Stomach (tissue), 9 donors: ENCODE data around the gene CUEDC1. TPM values are rescaled to one million over a fixed set of nuclear protein-coding genes. Genes with fewer than 3 reads are reported as not detected.

Source experiments
- DNase-seq, 2 donors: peaks; one replicate each; pipeline versions ENCODE4 v3.0.0 to v3.0.0-alpha.2; 2013 to 2019
- H3K27ac ChIP-seq, 5 donors: fragments of 200-600 bp in 4 of 5; sonication (generic) in 4 of 5; one replicate each; pipeline ENCODE4 v1.5.1; 2013 to 2019; ENCODE audit warnings: mild to moderate bottlenecking in 1 of 5, moderate library complexity in 1 of 5
- H3K27me3 ChIP-seq, 3 donors: fragments of 200-600 bp; sonication (generic); one replicate each; pipeline ENCODE4 v1.5.1; 2017 to 2019; ENCODE audit warnings: mixed run types in 1 of 3
- H3K36me3 ChIP-seq, 4 donors: fragments of 200-600 bp; sonication (generic); 1 replicate in 3 of 4; 2 replicates in 1 of 4; pipeline ENCODE4 v1.5.1; 2016 to 2019
- H3K4me1 ChIP-seq, 4 donors: fragments of 200-600 bp; sonication (generic); one replicate each; pipeline ENCODE4 v1.5.1; 2016 to 2019
- H3K4me3 ChIP-seq, 4 donors: fragments of 200-600 bp; sonication (generic) in 3 of 4; one replicate each; pipeline ENCODE4 v1.5.1; 2016 to 2019; ENCODE audit warnings: mild to moderate bottlenecking in 1 of 4
- H3K9me3 ChIP-seq, 4 donors: fragments of 200-600 bp; sonication (generic); one replicate each; pipeline ENCODE4 v1.5.1; 2016 to 2019
- EP300 ChIP-seq: sonication (generic); formaldehyde crosslinking; IDR thresholded peaks from one replicate; pipeline ENCODE4 v1.6.1; 2017; ENCODE audit warnings: antibody characterized with exemption
- POLR2A ChIP-seq, 4 donors: fragments of 450-650 bp; IDR thresholded peaks; one replicate each; pipeline ENCODE4 v1.6.1; 2016; ENCODE audit warnings: antibody characterized with exemption in 4 of 4, control low read depth in 2 of 4, mild to moderate bottlenecking in 1 of 4, moderate library complexity in 1 of 4
- POLR2AphosphoS5 ChIP-seq, 3 donors: sonication (generic); formaldehyde crosslinking; IDR thresholded peaks; one replicate each; pipeline ENCODE4 v1.6.1; 2016; ENCODE audit warnings: antibody characterized with exemption in 3 of 3
- WGBS, 5 donors: extraction: QIAGEN DNeasy Blood & Tissue Kit in 3 of 5; methylation state at CpG; one replicate each; pipeline versions ENCODE4 v1.1.5 to v1.1.7; 2013 to 2018; 5-methylcytosine and 5-hydroxymethylcytosine counted together
- intact Hi-C: fragments of 100-400 bp; cut with DNase I; formaldehyde crosslinking; loops from one replicate; pipeline ENCODE4 v1.15.1; 2023; ENCODE audit warnings: low total_unique reads
- polyA plus RNA-seq, 3 donors: library from polyadenylated mRNA; stranded (reverse); fragments of 200-250 nt; gene quantifications; one replicate each; pipeline ENCODE4 v1.2.3, GENCODE V29; 2013
- total RNA-seq, 5 donors: library from RNA; depleted of rRNA; stranded (reverse); fragments of >200 nt; gene quantifications; one replicate each; pipeline versions ENCODE4 v1.1.0 to v1.2.3, GENCODE V29; 2014 to 2016
- TF ChIP-seq, protein P1 (sequence below), 7 experiments: fragments of 450-650 bp in 4 of 7; fragments of 200-600 bp in 3 of 7; sonication (generic) in 3 of 7; IDR thresholded peaks; one replicate each; pipeline ENCODE4 v1.5.1; 2016 to 2019; ENCODE audit warnings: antibody characterized with exemption in 7 of 7, control low read depth in 2 of 7, mild to moderate bottlenecking in 1 of 7
- donor health status: healthy with polysubstance abuse.
- donor health status: Bipolar disorder and iron deficiency.
- donor health status: healthy.

CUEDC1 gene
- total and polyA plus RNA-seq, 8 donors: 10.5 to 111 (median 21.7) TPM

DNA sequence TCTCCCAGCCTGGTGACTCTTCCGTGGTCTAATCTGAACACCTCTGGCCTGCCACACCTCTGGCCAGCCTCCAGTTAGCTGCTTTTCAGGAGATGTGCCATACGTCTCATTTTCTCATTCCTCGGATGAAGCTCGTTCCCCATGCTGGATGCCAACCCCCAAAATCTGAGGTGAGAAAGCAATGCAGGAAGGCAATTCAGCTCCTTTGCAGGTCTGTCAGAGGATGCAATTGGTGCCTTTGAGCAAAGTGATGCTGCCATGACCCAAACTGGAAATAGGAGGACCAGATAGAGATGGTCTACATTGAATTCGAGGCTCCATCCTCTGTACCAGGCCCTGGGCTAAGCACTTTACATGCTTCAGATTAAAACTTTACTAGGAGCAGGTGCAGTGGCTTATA is 11.0 kb upstream of the CUEDC1 start:
- no peaks in the 10 kb centered on the region for H3K4me1 ChIP-seq
- intact Hi-C loops: no loop called here
- WGBS, 5 donors: 74 to 96% (median 86%) methylated on average over 5 of the region's 5 CpGs

DNA sequence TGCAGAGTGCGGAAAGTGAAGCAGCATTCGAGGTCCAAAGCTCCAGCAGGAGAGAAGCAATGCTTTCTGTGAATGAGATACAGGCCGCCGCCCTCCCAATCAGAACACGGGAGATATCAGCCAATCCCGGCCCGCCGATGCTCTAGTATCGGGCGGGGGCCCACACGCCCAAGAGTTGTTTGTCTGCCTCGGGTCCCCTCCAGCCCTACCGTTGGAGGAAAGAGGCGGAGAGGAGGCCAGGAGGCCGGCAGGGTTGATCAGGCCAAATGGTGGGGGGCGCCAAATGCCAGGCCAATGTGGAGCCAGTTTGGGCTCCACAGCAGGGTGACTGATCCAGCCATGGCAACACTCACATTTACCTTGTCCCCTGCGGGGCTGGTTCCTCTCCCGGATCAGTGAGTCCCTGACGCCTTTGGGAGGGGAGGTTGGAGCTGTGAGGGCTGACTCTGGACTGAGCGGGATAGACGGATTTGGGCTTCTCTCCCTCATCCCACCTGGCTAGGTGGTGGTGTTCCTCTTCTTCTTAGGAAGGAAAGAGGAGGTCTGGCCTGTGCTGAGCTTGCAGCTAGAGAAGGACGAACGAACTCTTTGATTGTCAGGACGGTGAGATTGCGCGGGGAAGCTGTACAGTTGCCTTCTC is 10.4 kb upstream of the CUEDC1 start:
- Histone ChIP-seq H3K27ac (no peak overlapping the region), H3K27me3 (no peaks in the 10 kb centered on the region), H3K36me3 (no peaks in the 10 kb centered on the region), H3K4me1 (peaks cover 0 to 3% (median 0%) of the 10 kb centered on the region in 4 donors), H3K4me3 (no peak overlapping the region), H3K9me3 (no peaks in the 10 kb centered on the region)
- WGBS, 5 donors: 79 to 85% (median 84%) methylated on average over 21 to 26 of the region's 26 CpGs
- TF ChIP-seq EP300 (no peak), POLR2AphosphoS5 (IDR thresholded peaks at IDR 0.05) (no peak), POLR2A (IDR thresholded peaks at IDR 0.05) (no peak)
- TF ChIP-seq, protein P1, sequence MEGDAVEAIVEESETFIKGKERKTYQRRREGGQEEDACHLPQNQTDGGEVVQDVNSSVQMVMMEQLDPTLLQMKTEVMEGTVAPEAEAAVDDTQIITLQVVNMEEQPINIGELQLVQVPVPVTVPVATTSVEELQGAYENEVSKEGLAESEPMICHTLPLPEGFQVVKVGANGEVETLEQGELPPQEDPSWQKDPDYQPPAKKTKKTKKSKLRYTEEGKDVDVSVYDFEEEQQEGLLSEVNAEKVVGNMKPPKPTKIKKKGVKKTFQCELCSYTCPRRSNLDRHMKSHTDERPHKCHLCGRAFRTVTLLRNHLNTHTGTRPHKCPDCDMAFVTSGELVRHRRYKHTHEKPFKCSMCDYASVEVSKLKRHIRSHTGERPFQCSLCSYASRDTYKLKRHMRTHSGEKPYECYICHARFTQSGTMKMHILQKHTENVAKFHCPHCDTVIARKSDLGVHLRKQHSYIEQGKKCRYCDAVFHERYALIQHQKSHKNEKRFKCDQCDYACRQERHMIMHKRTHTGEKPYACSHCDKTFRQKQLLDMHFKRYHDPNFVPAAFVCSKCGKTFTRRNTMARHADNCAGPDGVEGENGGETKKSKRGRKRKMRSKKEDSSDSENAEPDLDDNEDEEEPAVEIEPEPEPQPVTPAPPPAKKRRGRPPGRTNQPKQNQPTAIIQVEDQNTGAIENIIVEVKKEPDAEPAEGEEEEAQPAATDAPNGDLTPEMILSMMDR (IDR thresholded peaks at IDR 0.05): no peak
- DNase-seq: no peak
- intact Hi-C loops: no loop called here

More for the DNA sequence above, 11.0 kb upstream of the CUEDC1 start:
- no peaks in the 10 kb centered on the region for H3K27me3 ChIP-seq
- no peak for DNase-seq
- no peak overlapping the region for H3K27ac ChIP-seq
- TF ChIP-seq EP300 (no peak), POLR2AphosphoS5 (IDR thresholded peaks at IDR 0.05) (no peak), POLR2A (IDR thresholded peaks at IDR 0.05) (no peak)
- TF ChIP-seq, protein P1 (IDR thresholded peaks at IDR 0.05): no peak
- no peaks in the 10 kb centered on the region for H3K36me3 ChIP-seq
- H3K9me3 ChIP-seq: no peaks in the 10 kb centered on the region
- no peak overlapping the region for H3K4me3 ChIP-seq

DNA sequence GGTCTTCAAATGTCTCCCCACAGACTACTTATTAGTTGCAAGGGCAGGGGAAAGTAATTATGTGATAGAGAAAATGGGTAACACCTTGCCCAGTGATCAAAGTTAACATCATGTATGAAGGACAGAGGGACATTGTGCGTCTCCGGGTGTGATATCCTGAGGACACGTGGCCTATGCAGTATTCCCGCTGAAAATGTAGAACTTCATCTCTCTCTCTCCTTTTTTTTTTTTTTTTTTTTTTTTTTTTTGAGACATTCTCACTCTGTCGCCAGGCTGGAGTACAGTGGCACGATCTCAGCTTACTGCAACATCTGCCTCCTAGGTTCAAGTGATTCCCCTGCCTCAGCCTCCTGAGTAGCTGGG is 7.9 kb upstream of the CUEDC1 start:
- intact Hi-C loops: no loop called here
- 85 to 98% (median 95%) methylated on average over 6 of the region's 6 CpGs for WGBS, 5 donors
- TF ChIP-seq POLR2AphosphoS5 (IDR thresholded peaks at IDR 0.05) (no peak), POLR2A (IDR thresholded peaks at IDR 0.05) (no peak), EP300 (no peak)
- TF ChIP-seq, protein P1 (IDR thresholded peaks at IDR 0.05): no peak
- Histone ChIP-seq H3K9me3 (no peaks in the 10 kb centered on the region), H3K4me1 (peaks cover 0 to 4% (median 0%) of the 10 kb centered on the region in 4 donors), H3K27ac (no peak overlapping the region), H3K36me3 (no peaks in the 10 kb centered on the region), H3K27me3 (no peaks in the 10 kb centered on the region), H3K4me3 (no peak overlapping the region)
- no peak for DNase-seq

DNA sequence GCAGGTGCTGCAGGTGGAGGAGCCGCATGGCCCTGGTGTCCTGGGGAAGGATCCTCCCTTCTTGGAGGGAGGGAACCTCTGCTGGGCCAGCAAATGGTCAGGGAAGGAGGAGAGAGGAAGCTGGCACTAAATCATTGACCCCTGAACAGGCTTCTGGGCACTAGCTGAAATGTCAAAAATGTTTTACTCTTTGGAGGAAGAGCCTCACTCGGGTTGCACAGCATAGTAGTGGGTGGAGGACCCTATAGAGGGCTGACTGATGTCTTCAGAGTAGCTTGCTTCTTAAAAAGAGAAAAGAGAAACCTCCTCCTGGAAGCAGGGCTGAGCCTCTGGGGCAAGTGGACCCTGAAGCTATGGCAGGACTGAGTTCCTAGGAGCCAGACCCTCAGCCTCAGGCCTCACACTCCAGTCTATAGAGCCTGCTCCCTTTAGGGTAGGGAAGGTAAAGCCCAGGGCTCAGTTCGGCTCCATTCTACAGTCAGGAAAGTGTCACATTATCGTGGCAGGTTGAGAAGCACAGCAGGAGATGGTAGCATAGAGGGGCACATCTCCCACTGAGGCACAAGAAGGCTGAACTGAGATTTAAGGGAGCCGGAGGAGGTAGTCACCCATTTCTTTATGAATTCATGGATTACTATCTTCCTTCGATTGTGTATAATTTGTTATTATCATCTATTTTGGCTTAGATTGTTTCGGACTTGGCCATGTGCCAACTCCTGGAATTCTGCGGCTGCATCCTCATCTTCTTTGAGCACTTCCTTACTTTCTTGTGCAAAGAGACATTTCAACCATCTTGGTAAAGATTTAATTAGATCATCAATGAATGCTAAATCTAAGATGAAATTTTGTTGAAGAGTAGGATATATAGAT is 7.3 kb upstream of the CUEDC1 start:
- TF ChIP-seq EP300 (no peak), POLR2AphosphoS5 (IDR thresholded peaks at IDR 0.05) (no peak), POLR2A (IDR thresholded peaks at IDR 0.05) (no peak)
- TF ChIP-seq, protein P1 (IDR thresholded peaks at IDR 0.05): no peak
- Histone ChIP-seq H3K27ac (no peak overlapping the region), H3K9me3 (no peaks in the 10 kb centered on the region), H3K4me3 (no peak overlapping the region), H3K36me3 (no peaks in the 10 kb centered on the region), H3K27me3 (no peaks in the 10 kb centered on the region), H3K4me1 (peaks cover 0 to 4% (median 0%) of the 10 kb centered on the region in 4 donors)
- no peak for DNase-seq
- WGBS, 5 donors: 76 to 83% (median 79%) methylated on average over 8 of the region's 8 CpGs
- intact Hi-C loops: no loop called here
